Adrenal gland (tissue), 5 donors: Measurements from ENCODE around the gene MAGI2.

ENCODE experiments used
- CTCF ChIP-seq, 6 experiments: fragments of 450-650 bp in 4 of 6; fragments of 200-600 bp in 2 of 6; sonication (generic) in 1 of 6; IDR thresholded peaks; 1 replicate in 5 of 6; 2 replicates in 1 of 6; pipeline versions ENCODE4 v1.5.1 to v1.8.0; 2016 to 2021; ENCODE audit warnings: antibody characterized with exemption in 6 of 6, mild to moderate bottlenecking in 2 of 6, moderate library complexity in 1 of 6
- POLR2A ChIP-seq, 2 donors: fragments of 450-650 bp; IDR thresholded peaks; one replicate each; pipeline ENCODE4 v1.6.1; 2017; ENCODE audit warnings: antibody characterized with exemption in 2 of 2, mild to moderate bottlenecking in 2 of 2, moderate library complexity in 1 of 2
- donor health status: DM: no; HTN: no; CAD: no.

- TF ChIP-seq POLR2A (IDR thresholded peaks at IDR 0.05) = no peak
- TF ChIP-seq CTCF (IDR thresholded peaks at IDR 0.05) = no peak
Observed at GRCh38 chr7:78367280-78367773, 1086.1 kb downstream of the MAGI2 start.
